Measurements from ENCODE around the gene FTO. TPM values are rescaled to one million over a fixed set of nuclear protein-coding genes. Genes with fewer than 3 reads are reported as not detected.

Gene FTO
- total and polyA plus RNA-seq, 2 experiments from 2014 or later: 46.8 to 77.7 TPM

DNA sequence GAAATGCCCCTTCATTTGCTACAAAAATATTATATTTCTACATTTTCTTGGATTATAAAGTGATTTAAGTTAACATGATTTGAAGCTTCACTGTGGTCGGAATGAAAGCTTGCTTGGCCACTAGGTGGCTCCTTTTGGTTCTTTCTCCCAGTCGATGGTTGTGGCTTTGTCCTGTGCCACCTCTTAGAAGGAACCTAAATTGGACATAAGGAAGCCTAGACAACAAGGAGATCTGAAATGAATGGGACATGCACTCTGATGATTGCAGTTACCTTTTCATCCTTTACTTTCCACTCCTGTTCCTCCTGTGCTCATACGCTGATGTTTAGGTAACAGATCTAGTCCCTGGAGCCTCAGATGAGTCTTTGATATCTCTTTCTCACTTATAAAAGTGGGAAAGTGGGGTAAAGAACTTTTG lies 39.2 kb downstream of the FTO start:
- no peak overlapping the region for H2AFZ ChIP-seq
- peaks cover 55% of the 10 kb centered on the region for H3K79me2 ChIP-seq
- H3K4me3 ChIP-seq: no peak overlapping the region
- no peaks in the 10 kb centered on the region for H3K9me2 ChIP-seq (replicated peaks; ENCODE audit: insufficient read depth)
- no peaks in the 10 kb centered on the region for H3K9me3 ChIP-seq (ENCODE audit: low read depth)
- no peaks in the 10 kb centered on the region for H3K36me3 ChIP-seq (replicated peaks; ENCODE audit: insufficient read depth, low read depth)
- no peak overlapping the region for H3K4me2 ChIP-seq
- H4K20me1 ChIP-seq (ENCODE audit: insufficient read depth, poor library complexity, severe bottlenecking): no peaks in the 10 kb centered on the region
- no peak overlapping the region for H3K27ac ChIP-seq
- TF ChIP-seq EZH2 (IDR thresholded peaks at IDR 0.05; ENCODE audit: borderline replicate concordance) (no peak), EZH2phosphoT487 (IDR thresholded peaks at IDR 0.05; ENCODE audit: low read depth, severe bottlenecking, unreplicated experiment) (no peak)
- TF ChIP-seq, protein P1, sequence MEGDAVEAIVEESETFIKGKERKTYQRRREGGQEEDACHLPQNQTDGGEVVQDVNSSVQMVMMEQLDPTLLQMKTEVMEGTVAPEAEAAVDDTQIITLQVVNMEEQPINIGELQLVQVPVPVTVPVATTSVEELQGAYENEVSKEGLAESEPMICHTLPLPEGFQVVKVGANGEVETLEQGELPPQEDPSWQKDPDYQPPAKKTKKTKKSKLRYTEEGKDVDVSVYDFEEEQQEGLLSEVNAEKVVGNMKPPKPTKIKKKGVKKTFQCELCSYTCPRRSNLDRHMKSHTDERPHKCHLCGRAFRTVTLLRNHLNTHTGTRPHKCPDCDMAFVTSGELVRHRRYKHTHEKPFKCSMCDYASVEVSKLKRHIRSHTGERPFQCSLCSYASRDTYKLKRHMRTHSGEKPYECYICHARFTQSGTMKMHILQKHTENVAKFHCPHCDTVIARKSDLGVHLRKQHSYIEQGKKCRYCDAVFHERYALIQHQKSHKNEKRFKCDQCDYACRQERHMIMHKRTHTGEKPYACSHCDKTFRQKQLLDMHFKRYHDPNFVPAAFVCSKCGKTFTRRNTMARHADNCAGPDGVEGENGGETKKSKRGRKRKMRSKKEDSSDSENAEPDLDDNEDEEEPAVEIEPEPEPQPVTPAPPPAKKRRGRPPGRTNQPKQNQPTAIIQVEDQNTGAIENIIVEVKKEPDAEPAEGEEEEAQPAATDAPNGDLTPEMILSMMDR (IDR thresholded peaks at IDR 0.05; ENCODE audit: poor library complexity): peak; percentile 47
- no peaks in the 10 kb centered on the region for H3K27me3 ChIP-seq
- peak; percentile 25 for DNase-seq (ENCODE audit: low spot score)
- H3K4me1 ChIP-seq (ENCODE audit: insufficient read depth): no peaks in the 10 kb centered on the region
- 74% methylated on average over 3 of the region's 3 CpGs for whole genome bisulfite sequencing (ENCODE audit: low lambda C conversion rate, missing lambda C conversion rate)

DNA sequence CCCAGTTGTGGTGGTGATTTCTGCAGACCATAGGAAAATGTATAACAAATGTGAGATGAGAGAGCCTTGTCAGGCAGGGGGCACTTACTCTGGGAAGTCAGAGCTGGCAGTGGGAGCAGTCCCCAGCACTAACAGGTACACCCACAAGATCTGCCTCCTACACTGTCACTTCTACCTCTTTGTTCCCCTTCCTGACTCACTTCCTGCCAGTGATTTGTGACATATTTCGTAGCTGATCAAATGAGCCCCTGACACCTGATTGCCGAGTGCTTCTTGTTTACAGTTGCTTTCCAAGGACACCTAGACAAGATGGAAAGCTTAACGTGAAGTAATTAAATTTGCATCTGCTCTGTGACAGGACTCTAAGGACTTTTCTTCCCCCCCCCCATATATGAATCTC lies 40.5 kb downstream of the FTO start:
- Histone ChIP-seq H3K4me1 (ENCODE audit: insufficient read depth) (no peaks in the 10 kb centered on the region), H3K9me2 (replicated peaks; ENCODE audit: insufficient read depth) (no peaks in the 10 kb centered on the region), H3K4me3 (no peak overlapping the region), H2AFZ (no peak overlapping the region), H3K9me3 (ENCODE audit: low read depth) (no peaks in the 10 kb centered on the region), H3K36me3 (replicated peaks; ENCODE audit: insufficient read depth, low read depth) (no peaks in the 10 kb centered on the region), H3K27ac (no peak overlapping the region), H4K20me1 (ENCODE audit: insufficient read depth, poor library complexity, severe bottlenecking) (no peaks in the 10 kb centered on the region), H3K27me3 (no peaks in the 10 kb centered on the region), H3K4me2 (no peak overlapping the region), H3K79me2 (peaks cover 58% of the 10 kb centered on the region)
- TF ChIP-seq, protein P1 (IDR thresholded peaks at IDR 0.05; ENCODE audit: poor library complexity): no peak
- TF ChIP-seq EZH2 (IDR thresholded peaks at IDR 0.05; ENCODE audit: borderline replicate concordance): no peak
- no peak for TF ChIP-seq EZH2phosphoT487 (IDR thresholded peaks at IDR 0.05; ENCODE audit: low read depth, severe bottlenecking, unreplicated experiment)
- 58% methylated on average over 3 of the region's 3 CpGs for WGBS (ENCODE audit: low lambda C conversion rate, missing lambda C conversion rate)
- no peak for DNase-seq (ENCODE audit: low spot score)

DNA sequence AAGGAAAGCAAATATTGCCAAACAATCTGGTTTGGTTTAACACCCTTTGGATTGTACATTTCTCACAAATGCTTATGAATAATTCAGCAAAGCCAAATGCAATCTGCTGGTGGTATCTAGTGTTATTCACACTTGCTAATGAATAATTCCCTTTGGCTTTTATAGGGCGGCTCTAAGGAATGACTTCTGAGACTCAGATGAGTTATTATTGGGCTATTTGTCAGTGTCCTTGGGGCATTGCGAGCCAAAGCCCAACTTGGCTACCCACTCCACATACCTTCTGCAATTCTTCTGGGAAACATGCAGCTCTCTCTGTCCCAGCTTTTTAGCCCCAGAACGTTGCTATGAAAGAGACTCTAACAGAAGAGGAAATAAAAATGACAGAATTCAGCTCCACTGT lies 41.1 kb downstream of the FTO start:
- Histone ChIP-seq H3K79me2 (peaks cover 62% of the 10 kb centered on the region), H4K20me1 (ENCODE audit: insufficient read depth, poor library complexity, severe bottlenecking) (no peaks in the 10 kb centered on the region), H3K4me2 (no peak overlapping the region)

More for the DNA sequence above, 41.1 kb downstream of the FTO start:
- H2AFZ ChIP-seq: no peak overlapping the region
- no peaks in the 10 kb centered on the region for H3K9me3 ChIP-seq (ENCODE audit: low read depth)
- 54% methylated on average over 3 of the region's 3 CpGs for WGBS (ENCODE audit: low lambda C conversion rate, missing lambda C conversion rate)
- TF ChIP-seq EZH2phosphoT487 (IDR thresholded peaks at IDR 0.05; ENCODE audit: low read depth, severe bottlenecking, unreplicated experiment): no peak
- no peak for TF ChIP-seq EZH2 (IDR thresholded peaks at IDR 0.05; ENCODE audit: borderline replicate concordance)
- TF ChIP-seq, protein P1 (IDR thresholded peaks at IDR 0.05; ENCODE audit: poor library complexity): no peak
- no peak for DNase-seq (ENCODE audit: low spot score)
- no peaks in the 10 kb centered on the region for H3K4me1 ChIP-seq (ENCODE audit: insufficient read depth)
- H3K27me3 ChIP-seq: no peaks in the 10 kb centered on the region
- H3K4me3 ChIP-seq: no peak overlapping the region
- no peaks in the 10 kb centered on the region for H3K9me2 ChIP-seq (replicated peaks; ENCODE audit: insufficient read depth)
- no peaks in the 10 kb centered on the region for H3K36me3 ChIP-seq (replicated peaks; ENCODE audit: insufficient read depth, low read depth)
- no peak overlapping the region for H3K27ac ChIP-seq

Data from hepatocyte (in vitro differentiated cells).